Activated naive CD4-positive, alpha-beta T cell treated with anti-CD3 and anti-CD28 coated beads, Interleukin-2, amount 10 ng/mL, durations not matched to agents 7 days and 5 days (primary cell): Measurements from ENCODE around the gene WWOX.
A peak's percentile ranks its signal among the peaks of the same experiment; 100 is the strongest.

Experiments used
- CTCF ChIA-PET: fragments of 350-600 bp; sonication (Branson Sonifier 250); formaldehyde crosslinking; loops from one replicate; lab custom pipeline; 2021; ENCODE audit warnings: antibody characterized with exemption; lab: Charles Lee
- DNase-seq: peaks from one replicate; pipeline ENCODE4 v3.0.0-alpha.2; 2020
- H3K27ac Mint-ChIP-seq: one replicate; pipeline ENCODE4 v1.8.0; 2021; ENCODE audit warnings: mild to moderate bottlenecking, moderate library complexity, mixed read lengths
- H3K27me3 Mint-ChIP-seq: one replicate; pipeline ENCODE4 v1.8.0; 2021; ENCODE audit warnings: mild to moderate bottlenecking, mixed read lengths
- H3K36me3 Mint-ChIP-seq: one replicate; pipeline ENCODE4 v1.8.0; 2021; ENCODE audit warnings: mixed read lengths
- H3K4me1 Mint-ChIP-seq: one replicate; pipeline ENCODE4 v1.8.0; 2021; ENCODE audit warnings: mixed read lengths
- H3K4me3 Mint-ChIP-seq: one replicate; pipeline ENCODE4 v1.8.0; 2021; ENCODE audit warnings: mild to moderate bottlenecking, moderate library complexity, mixed read lengths
- H3K9me3 Mint-ChIP-seq: one replicate; pipeline ENCODE4 v1.8.0; 2021; ENCODE audit warnings: mixed read lengths

WWOX gene

GRCh38 chr16:78118469-78119025 lies 19.1 kb downstream of the WWOX start:
- no peaks in the 10 kb centered on the region for H3K27me3 Mint-ChIP-seq
- no peak overlapping the region for H3K27ac Mint-ChIP-seq
- no peak for DNase-seq
- peaks cover 21% of the 10 kb centered on the region for H3K36me3 Mint-ChIP-seq
- peaks cover 2% of the 10 kb centered on the region for H3K4me1 Mint-ChIP-seq
- CTCF ChIA-PET, result interaction anchor here (1.2 kb wide), 1 partner anchor 19 kb away, joined by 3 read pairs; the partner anchor contains the start of gene WWOX
- no peak overlapping the region for H3K4me3 Mint-ChIP-seq
- no peaks in the 10 kb centered on the region for H3K9me3 Mint-ChIP-seq

DNA sequence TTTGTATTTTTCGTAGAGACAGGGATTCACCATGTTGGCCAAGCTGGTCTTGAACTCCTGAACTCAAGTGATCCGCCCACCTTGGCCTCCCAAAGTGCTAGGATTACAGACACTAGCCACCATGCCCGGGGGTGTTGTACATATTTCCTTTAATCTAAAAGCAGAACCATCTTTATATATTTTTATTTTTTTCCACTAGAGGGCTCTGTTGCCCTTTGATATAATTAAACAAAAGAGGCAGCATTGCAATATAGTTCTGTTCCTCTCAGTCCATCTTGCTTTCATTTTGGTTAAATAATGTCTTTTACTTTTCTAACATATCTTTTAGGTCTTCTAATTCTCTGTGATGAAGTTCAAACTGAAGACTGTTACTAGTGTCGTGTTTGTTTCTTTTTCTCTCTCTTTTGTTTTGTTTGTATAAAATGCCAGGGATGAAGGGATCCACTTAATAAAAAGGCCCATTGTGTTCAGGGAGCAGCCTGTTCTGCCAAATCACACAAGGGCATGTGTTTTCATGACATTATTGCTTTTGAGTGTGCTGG lies 23.4 kb downstream of the WWOX start:
- peak; percentile 32 for DNase-seq
- peaks cover 5% of the 10 kb centered on the region for H3K36me3 Mint-ChIP-seq
- peaks cover 2% of the 10 kb centered on the region for H3K4me1 Mint-ChIP-seq
- H3K4me3 Mint-ChIP-seq, result no peak overlapping the region
- H3K27me3 Mint-ChIP-seq, result no peaks in the 10 kb centered on the region
- H3K9me3 Mint-ChIP-seq, result no peaks in the 10 kb centered on the region
- CTCF ChIA-PET, result interaction anchor here (0.6 to 2.7 kb wide), 4 partner anchors 20 to 114 kb away, joined by 3 to 15 read pairs (median 4); no protein-coding TSS in a partner anchor
- peak overlapping the region; percentile 77 for H3K27ac Mint-ChIP-seq

GRCh38 chr16:78125112-78125844 lies 25.8 kb downstream of the WWOX start:
- CTCF ChIA-PET, result interaction anchor here (0.6 to 2.7 kb wide), 2 partner anchors 108 to 110 kb away, joined by 3 to 15 read pairs; no protein-coding TSS in a partner anchor
- H3K36me3 Mint-ChIP-seq, result peaks cover 4% of the 10 kb centered on the region
- H3K4me1 Mint-ChIP-seq, result peaks cover 2% of the 10 kb centered on the region
- H3K27me3 Mint-ChIP-seq, result no peaks in the 10 kb centered on the region
- no peak for DNase-seq
- H3K27ac Mint-ChIP-seq, result no peak overlapping the region
- no peaks in the 10 kb centered on the region for H3K9me3 Mint-ChIP-seq
- H3K4me3 Mint-ChIP-seq, result no peak overlapping the region

DNA sequence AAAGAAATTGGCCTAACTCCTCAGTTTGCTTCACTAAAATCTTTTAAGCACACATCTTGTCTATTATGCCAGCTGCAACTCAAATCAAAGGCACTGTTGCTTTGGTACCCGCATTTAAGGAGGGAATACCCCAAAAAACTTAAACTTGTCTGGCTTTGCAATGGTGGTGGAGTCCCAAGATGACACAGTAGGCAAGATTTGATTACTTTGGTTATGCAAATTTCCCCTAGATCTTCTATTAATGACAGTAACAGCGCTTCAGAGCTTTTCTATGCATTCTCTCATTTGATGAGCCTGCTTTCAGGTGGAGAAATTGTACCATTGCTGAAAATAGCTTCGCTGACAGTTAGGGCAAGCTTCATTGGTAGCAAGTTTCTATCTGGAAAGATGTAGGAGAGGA lies 27.2 kb downstream of the WWOX start:
- Mint-ChIP-seq H3K4me3 (no peak overlapping the region), H3K27ac (no peak overlapping the region), H3K4me1 (peaks cover 2% of the 10 kb centered on the region), H3K36me3 (peaks cover 5% of the 10 kb centered on the region), H3K9me3 (no peaks in the 10 kb centered on the region), H3K27me3 (no peaks in the 10 kb centered on the region)
- CTCF ChIA-PET, result no interaction called here
- DNase-seq, result no peak

GRCh38 chr16:78127130-78127529 lies 27.7 kb downstream of the WWOX start:
- CTCF ChIA-PET, result interaction anchor here (1.1 kb wide), 1 partner anchor 643 kb away, joined by 3 read pairs; no protein-coding TSS in a partner anchor

GRCh38 chr16:78128913-78129312 lies 29.5 kb downstream of the WWOX start:
- Mint-ChIP-seq H3K27ac (no peak overlapping the region), H3K4me3 (no peak overlapping the region), H3K27me3 (no peaks in the 10 kb centered on the region), H3K4me1 (no peaks in the 10 kb centered on the region), H3K9me3 (no peaks in the 10 kb centered on the region), H3K36me3 (peaks cover 5% of the 10 kb centered on the region)
- CTCF ChIA-PET, result no interaction called here
- no peak for DNase-seq

More at GRCh38 chr16:78127130-78127529, 27.7 kb downstream of the WWOX start:
- Mint-ChIP-seq H3K36me3 (peaks cover 5% of the 10 kb centered on the region), H3K4me1 (peaks cover 2% of the 10 kb centered on the region), H3K27me3 (no peaks in the 10 kb centered on the region), H3K4me3 (no peak overlapping the region), H3K27ac (no peak overlapping the region), H3K9me3 (no peaks in the 10 kb centered on the region)
- DNase-seq, result no peak

DNA sequence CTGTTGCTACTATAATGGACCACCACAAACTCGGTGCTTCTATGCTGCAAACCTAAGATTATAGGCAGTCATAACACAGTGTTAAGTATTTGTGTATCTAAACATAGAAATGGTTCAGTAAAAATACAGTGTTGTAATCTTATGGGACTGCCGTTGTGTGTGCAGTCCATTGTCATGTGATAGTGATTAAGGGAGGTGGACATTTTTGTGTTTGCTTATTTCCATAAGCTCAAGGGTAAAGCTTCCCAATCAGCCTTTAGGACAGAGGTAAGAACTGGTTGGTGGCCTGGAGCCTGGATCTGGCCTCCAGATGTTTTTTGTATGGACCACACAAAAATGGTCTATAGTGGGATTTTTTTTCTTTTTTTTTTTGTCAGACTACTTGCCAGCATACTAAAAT lies 29.9 kb downstream of the WWOX start:
- no peak overlapping the region for H3K27ac Mint-ChIP-seq
- peaks cover under 1% of the 10 kb centered on the region for H3K4me1 Mint-ChIP-seq
- H3K27me3 Mint-ChIP-seq, result no peaks in the 10 kb centered on the region
- peaks cover 5% of the 10 kb centered on the region for H3K36me3 Mint-ChIP-seq
- DNase-seq, result no peak
- CTCF ChIA-PET, result no interaction called here
- no peak overlapping the region for H3K4me3 Mint-ChIP-seq
- no peaks in the 10 kb centered on the region for H3K9me3 Mint-ChIP-seq

DNA sequence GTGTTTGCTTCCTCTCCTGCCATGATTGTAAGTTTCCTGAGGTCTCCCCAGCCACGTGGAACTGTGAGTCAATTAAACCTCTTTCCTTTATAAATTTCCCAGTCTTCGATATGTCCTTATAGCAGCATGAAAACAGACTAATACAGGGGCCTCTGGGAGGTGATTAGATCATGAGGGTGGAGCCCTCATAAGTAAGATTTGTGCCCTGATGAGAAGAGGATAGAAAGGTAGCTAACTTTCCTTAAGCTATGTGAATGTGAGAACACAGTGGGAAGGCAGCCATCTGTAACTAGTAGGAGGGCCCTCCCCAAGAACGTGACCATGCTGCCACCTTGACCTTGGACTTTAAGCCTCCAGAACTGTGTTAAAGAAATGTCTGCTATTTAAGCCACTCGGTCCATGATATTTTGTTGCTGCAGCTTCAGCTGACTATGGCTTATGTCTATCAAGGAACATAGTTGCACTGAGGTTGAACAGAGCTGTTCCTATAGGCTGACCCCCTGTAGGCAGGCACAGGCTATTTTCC lies 30.7 kb downstream of the WWOX start:
- Mint-ChIP-seq H3K36me3 (peaks cover 9% of the 10 kb centered on the region), H3K4me3 (no peak overlapping the region), H3K27me3 (no peaks in the 10 kb centered on the region), H3K9me3 (no peaks in the 10 kb centered on the region), H3K27ac (no peak overlapping the region), H3K4me1 (peaks cover 8% of the 10 kb centered on the region)
- CTCF ChIA-PET, result no interaction called here
- no peak for DNase-seq

DNA sequence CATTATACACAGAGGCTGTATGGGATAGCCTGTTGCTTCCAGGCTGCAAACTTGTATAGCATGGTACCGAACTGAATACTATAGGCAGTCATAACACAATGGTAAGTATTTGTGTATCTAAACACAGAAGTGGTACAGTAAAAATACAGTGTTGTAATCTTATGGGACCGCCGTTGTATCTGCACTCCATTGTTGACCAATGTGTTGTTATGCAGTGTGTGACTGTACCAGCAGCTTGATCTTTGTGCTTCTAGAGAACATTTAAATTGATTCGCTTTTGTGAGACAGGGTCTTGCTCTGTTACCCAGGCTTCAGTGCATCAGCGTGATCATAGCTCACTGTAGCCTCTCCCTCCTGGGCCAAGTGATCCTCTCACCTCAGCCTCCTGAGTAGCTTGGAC lies 31.5 kb downstream of the WWOX start:
- Mint-ChIP-seq H3K4me1 (peaks cover 15% of the 10 kb centered on the region), H3K9me3 (no peaks in the 10 kb centered on the region), H3K27me3 (no peaks in the 10 kb centered on the region), H3K27ac (no peak overlapping the region), H3K4me3 (no peak overlapping the region), H3K36me3 (peaks cover 9% of the 10 kb centered on the region)
- no peak for DNase-seq
- CTCF ChIA-PET, result no interaction called here

DNA sequence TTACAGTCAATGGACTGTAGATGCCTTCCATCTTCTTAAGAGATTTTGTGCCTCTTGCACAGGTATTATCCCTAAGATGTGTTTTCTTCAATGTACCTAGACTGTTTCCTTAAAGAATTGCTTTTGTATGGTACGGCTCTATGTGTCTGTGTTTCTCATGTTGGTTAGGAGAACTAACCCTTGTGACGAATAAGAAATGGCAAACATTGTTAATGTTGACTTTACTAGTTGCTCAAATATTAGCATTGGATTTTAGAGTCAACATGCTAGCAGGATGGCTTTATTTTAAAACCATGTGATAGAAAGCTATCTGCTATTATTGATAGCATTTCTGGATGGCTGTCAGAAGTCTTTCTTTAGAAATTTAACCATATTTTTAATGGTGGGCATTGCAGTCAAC lies 34.5 kb downstream of the WWOX start:
- CTCF ChIA-PET, result no interaction called here
- peaks cover 17% of the 10 kb centered on the region for H3K4me1 Mint-ChIP-seq
- DNase-seq, result no peak
- no peaks in the 10 kb centered on the region for H3K27me3 Mint-ChIP-seq
- H3K4me3 Mint-ChIP-seq, result no peak overlapping the region
- no peaks in the 10 kb centered on the region for H3K9me3 Mint-ChIP-seq
- peaks cover 7% of the 10 kb centered on the region for H3K36me3 Mint-ChIP-seq
- H3K27ac Mint-ChIP-seq, result no peak overlapping the region

- H3K27ac Mint-ChIP-seq, result no peak overlapping the region
- peaks cover 2% of the 10 kb centered on the region for H3K9me3 Mint-ChIP-seq
- peaks cover 7% of the 10 kb centered on the region for H3K36me3 Mint-ChIP-seq
- H3K4me3 Mint-ChIP-seq, result no peak overlapping the region
- peaks cover 17% of the 10 kb centered on the region for H3K4me1 Mint-ChIP-seq
- CTCF ChIA-PET, result no interaction called here
- DNase-seq, result no peak
- no peaks in the 10 kb centered on the region for H3K27me3 Mint-ChIP-seq
These were observed 35.6 kb downstream of the WWOX start for GRCh38 chr16:78134944-78135619.

DNA sequence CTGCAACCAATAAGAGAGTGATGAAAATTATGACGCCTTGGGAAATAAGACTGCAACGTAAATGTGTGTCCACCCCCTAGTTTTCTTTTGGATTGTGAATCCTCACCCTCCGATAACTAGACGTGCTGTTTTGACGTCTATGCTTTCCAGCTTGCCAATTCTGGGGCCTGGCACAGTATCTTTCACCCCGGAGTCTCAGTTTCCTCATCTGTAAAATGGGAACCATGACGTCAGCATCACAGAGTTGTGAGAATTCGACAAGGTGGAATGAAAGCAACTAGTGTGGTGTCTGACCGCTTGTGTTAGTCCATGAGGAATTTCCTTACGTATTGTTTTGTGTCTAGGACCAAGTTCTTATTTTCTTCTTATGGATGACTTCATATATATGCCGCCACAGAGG lies 37.7 kb downstream of the WWOX start:
- no peaks in the 10 kb centered on the region for H3K27me3 Mint-ChIP-seq
- H3K36me3 Mint-ChIP-seq, result peaks cover 6% of the 10 kb centered on the region
- CTCF ChIA-PET, result no interaction called here
- H3K4me3 Mint-ChIP-seq, result no peak overlapping the region
- H3K9me3 Mint-ChIP-seq, result peaks cover 2% of the 10 kb centered on the region
- no peak for DNase-seq
- peaks cover 17% of the 10 kb centered on the region for H3K4me1 Mint-ChIP-seq
- H3K27ac Mint-ChIP-seq, result no peak overlapping the region

GRCh38 chr16:78137782-78138616 lies 38.5 kb downstream of the WWOX start:
- Mint-ChIP-seq H3K9me3 (peaks cover 2% of the 10 kb centered on the region), H3K4me3 (no peak overlapping the region), H3K27me3 (no peaks in the 10 kb centered on the region), H3K27ac (no peak overlapping the region), H3K36me3 (peaks cover 5% of the 10 kb centered on the region), H3K4me1 (peaks cover 17% of the 10 kb centered on the region)
- CTCF ChIA-PET, result interaction anchor here (1.0 kb wide), 1 partner anchor 17 kb away, joined by 3 read pairs; no protein-coding TSS in a partner anchor
- no peak for DNase-seq
